ENCODE measurements around the gene ZNF81. TPM values are rescaled to one million over a fixed set of nuclear protein-coding genes. Genes with fewer than 3 reads are reported as not detected.

ZNF81 gene
- polyA plus RNA-seq, 1 donor from 2014 or later: 7.0 TPM

GRCh38 chrX:47863187-47863586 is 26.5 kb downstream of the ZNF81 start:
- H3K9ac ChIP-seq (ENCODE audit: low read length): no peak overlapping the region

GRCh38 chrX:47864300-47864699 is 27.6 kb downstream of the ZNF81 start:
- Histone ChIP-seq H3K9ac (ENCODE audit: low read length) (no peak overlapping the region), H3K79me2 (replicated peaks; ENCODE audit: insufficient read depth, low read length) (no peaks in the 10 kb centered on the region), H3K4me2 (ENCODE audit: low read length) (no peak overlapping the region), H2AFZ (ENCODE audit: low read depth, low read length) (no peak overlapping the region), H3K4me3 (ENCODE audit: low read length) (no peak overlapping the region), H3K9me3 (ENCODE audit: low read length) (no peaks in the 10 kb centered on the region), H3K36me3 (ENCODE audit: insufficient read depth, low read length) (no peaks in the 10 kb centered on the region), H3F3A (ENCODE audit: insufficient read depth, low read length, poor library complexity, severe bottlenecking) (no peaks in the 10 kb centered on the region), H3K27me3 (ENCODE audit: insufficient read depth, low read depth, low read length) (no peaks in the 10 kb centered on the region), H3K9me2 (ENCODE audit: insufficient read depth, low read length) (no peaks in the 10 kb centered on the region), H4K20me1 (ENCODE audit: insufficient read depth) (no peaks in the 10 kb centered on the region), H3K27ac (ENCODE audit: low read length) (no peak overlapping the region)
- no peak for TF ChIP-seq EZH2 (IDR thresholded peaks at IDR 0.05; ENCODE audit: borderline replicate concordance, insufficient read depth, low read length, poor library complexity, severe bottlenecking)
- TF ChIP-seq REST (IDR thresholded peaks at IDR 0.05; ENCODE audit: borderline replicate concordance): no peak

More at GRCh38 chrX:47863187-47863586, 26.5 kb downstream of the ZNF81 start:
- no peaks in the 10 kb centered on the region for H3K27me3 ChIP-seq (ENCODE audit: insufficient read depth, low read depth, low read length)
- H3K36me3 ChIP-seq (ENCODE audit: insufficient read depth, low read length): no peaks in the 10 kb centered on the region
- no peaks in the 10 kb centered on the region for H3F3A ChIP-seq (ENCODE audit: insufficient read depth, low read length, poor library complexity, severe bottlenecking)
- no peak overlapping the region for H3K4me3 ChIP-seq (ENCODE audit: low read length)
- no peaks in the 10 kb centered on the region for H3K79me2 ChIP-seq (replicated peaks; ENCODE audit: insufficient read depth, low read length)
- no peaks in the 10 kb centered on the region for H4K20me1 ChIP-seq (ENCODE audit: insufficient read depth)
- H3K9me2 ChIP-seq (ENCODE audit: insufficient read depth, low read length): no peaks in the 10 kb centered on the region
- no peak overlapping the region for H3K4me2 ChIP-seq (ENCODE audit: low read length)
- H3K27ac ChIP-seq (ENCODE audit: low read length): no peak overlapping the region
- no peaks in the 10 kb centered on the region for H3K9me3 ChIP-seq (ENCODE audit: low read length)
- no peak overlapping the region for H2AFZ ChIP-seq (ENCODE audit: low read depth, low read length)
- no peak for TF ChIP-seq TAF1 (IDR thresholded peaks at IDR 0.05; ENCODE audit: low read depth)
- TF ChIP-seq RAD21 (conservative IDR thresholded peaks at IDR 0.05): no peak
- TF ChIP-seq POLR2AphosphoS5 (IDR thresholded peaks at IDR 0.05): no peak

GRCh38 chrX:47864785-47865184 is 28.1 kb downstream of the ZNF81 start:
- Histone ChIP-seq H3K27ac (ENCODE audit: low read length) (no peak overlapping the region), H3K36me3 (ENCODE audit: insufficient read depth, low read length) (no peaks in the 10 kb centered on the region), H3K9me3 (ENCODE audit: low read length) (no peaks in the 10 kb centered on the region), H3K79me2 (replicated peaks; ENCODE audit: insufficient read depth, low read length) (no peaks in the 10 kb centered on the region), H3K4me3 (ENCODE audit: low read length) (no peak overlapping the region), H3K9me2 (ENCODE audit: insufficient read depth, low read length) (no peaks in the 10 kb centered on the region), H3K9ac (ENCODE audit: low read length) (no peak overlapping the region), H2AFZ (ENCODE audit: low read depth, low read length) (no peak overlapping the region), H3F3A (ENCODE audit: insufficient read depth, low read length, poor library complexity, severe bottlenecking) (no peaks in the 10 kb centered on the region), H3K27me3 (ENCODE audit: insufficient read depth, low read depth, low read length) (no peaks in the 10 kb centered on the region), H3K4me2 (ENCODE audit: low read length) (no peak overlapping the region), H4K20me1 (ENCODE audit: insufficient read depth) (no peaks in the 10 kb centered on the region)
- no peak for TF ChIP-seq CTCF (IDR thresholded peaks at IDR 0.05; ENCODE audit: poor library complexity, severe bottlenecking)
- TF ChIP-seq POLR2AphosphoS5 (IDR thresholded peaks at IDR 0.05): no peak
- no peak for TF ChIP-seq MXI1 (conservative IDR thresholded peaks at IDR 0.05; ENCODE audit: poor library complexity, severe bottlenecking)
- no peak for TF ChIP-seq EP300 (conservative IDR thresholded peaks at IDR 0.05; ENCODE audit: poor library complexity, severe bottlenecking)
- no peak for TF ChIP-seq SMC3 (conservative IDR thresholded peaks at IDR 0.05; ENCODE audit: poor library complexity)
- TF ChIP-seq REST (IDR thresholded peaks at IDR 0.05; ENCODE audit: borderline replicate concordance): no peak
- no peak for TF ChIP-seq EZH2 (IDR thresholded peaks at IDR 0.05; ENCODE audit: borderline replicate concordance, insufficient read depth, low read length, poor library complexity, severe bottlenecking)
- no peak for TF ChIP-seq RAD21 (conservative IDR thresholded peaks at IDR 0.05)
- TF ChIP-seq TAF1 (IDR thresholded peaks at IDR 0.05; ENCODE audit: low read depth): no peak
